Esophagus squamous epithelium (tissue), 4 donors: ENCODE data around the gene PTGES3L.

Experiments used
- CTCF ChIP-seq, 6 experiments: fragments of 450-650 bp in 4 of 6; fragments of 200-600 bp in 2 of 6; sonication (generic) in 2 of 6; IDR thresholded peaks; one replicate each; pipeline ENCODE4 v1.5.1; 2016 to 2019; ENCODE audit warnings: antibody characterized with exemption in 6 of 6, mild to moderate bottlenecking in 4 of 6, moderate library complexity in 4 of 6
- POLR2A ChIP-seq, 4 donors: fragments of 450-650 bp; IDR thresholded peaks; one replicate each; pipeline ENCODE4 v1.6.1; 2017; ENCODE audit warnings: antibody characterized with exemption in 4 of 4, mild to moderate bottlenecking in 4 of 4, moderate library complexity in 3 of 4

GRCh38 chr17:42999003-42999525 is 19.2 kb upstream of the PTGES3L start:
- TF ChIP-seq CTCF (IDR thresholded peaks at IDR 0.05) (no peak), POLR2A (IDR thresholded peaks at IDR 0.05) (no peak)
